HG03571 (cell line): ENCODE results near the gene COL6A2.
"Not testable (repeated sequence)": the region's sequence is repeated elsewhere in the genome, so short reads cannot be mapped to it uniquely, and the experiment has no call there.

Experiments used
- ATAC-seq: cut with Tn5 transposase; IDR thresholded peaks from one replicate; pipeline ENCODE4 v1.9.1; 2021; ENCODE audit not compliant: unreplicated experiment

COL6A2 gene

GRCh38 chr21:46060596-46061061 lies 37.3 kb upstream of the COL6A2 start:
- no peak for ATAC-seq

GRCh38 chr21:46061063-46061462 lies 36.8 kb upstream of the COL6A2 start:
- no peak for ATAC-seq

- ATAC-seq = no peak
Measured at GRCh38 chr21:46061518-46061917, 36.4 kb upstream of the COL6A2 start.

GRCh38 chr21:46061950-46062349 lies 36.0 kb upstream of the COL6A2 start:
- ATAC-seq = no peak

GRCh38 chr21:46062471-46063211 lies 35.3 kb upstream of the COL6A2 start:
- no peak for ATAC-seq

GRCh38 chr21:46063227-46063626 lies 34.7 kb upstream of the COL6A2 start:
- no peak for ATAC-seq

GRCh38 chr21:46063734-46064680 lies 33.9 kb upstream of the COL6A2 start:
- no peak for ATAC-seq

GRCh38 chr21:46064870-46065214 lies 33.1 kb upstream of the COL6A2 start:
- no peak for ATAC-seq

GRCh38 chr21:46065215-46065913 lies 32.5 kb upstream of the COL6A2 start:
- ATAC-seq = no peak

- no peak for ATAC-seq
Measured at GRCh38 chr21:46065914-46066551, 31.9 kb upstream of the COL6A2 start.

- ATAC-seq = no peak
Measured at GRCh38 chr21:46066591-46067331, 31.2 kb upstream of the COL6A2 start.

GRCh38 chr21:46067505-46068201 lies 30.3 kb upstream of the COL6A2 start:
- ATAC-seq = no peak

GRCh38 chr21:46068516-46069079 lies 29.3 kb upstream of the COL6A2 start:
- ATAC-seq = no peak

- ATAC-seq = no peak
Measured at GRCh38 chr21:46069166-46069565, 28.7 kb upstream of the COL6A2 start.

GRCh38 chr21:46069719-46070279 lies 28.1 kb upstream of the COL6A2 start:
- ATAC-seq = no peak

GRCh38 chr21:46071082-46071481 lies 26.8 kb upstream of the COL6A2 start:
- ATAC-seq = no peak

GRCh38 chr21:46076724-46077123 lies 21.2 kb upstream of the COL6A2 start:
- not testable (repeated sequence) for ATAC-seq

- no peak for ATAC-seq
Measured at GRCh38 chr21:46077674-46078101, 20.2 kb upstream of the COL6A2 start.
